Measurements from ENCODE around the gene BCL11A. TPM values are rescaled to one million over a fixed set of nuclear protein-coding genes. Genes with fewer than 3 reads are reported as not detected.

The BCL11A gene
- total RNA-seq, 6 donors from 2014 or later = 2.7 to 12.7 (median 5.4) TPM

DNA sequence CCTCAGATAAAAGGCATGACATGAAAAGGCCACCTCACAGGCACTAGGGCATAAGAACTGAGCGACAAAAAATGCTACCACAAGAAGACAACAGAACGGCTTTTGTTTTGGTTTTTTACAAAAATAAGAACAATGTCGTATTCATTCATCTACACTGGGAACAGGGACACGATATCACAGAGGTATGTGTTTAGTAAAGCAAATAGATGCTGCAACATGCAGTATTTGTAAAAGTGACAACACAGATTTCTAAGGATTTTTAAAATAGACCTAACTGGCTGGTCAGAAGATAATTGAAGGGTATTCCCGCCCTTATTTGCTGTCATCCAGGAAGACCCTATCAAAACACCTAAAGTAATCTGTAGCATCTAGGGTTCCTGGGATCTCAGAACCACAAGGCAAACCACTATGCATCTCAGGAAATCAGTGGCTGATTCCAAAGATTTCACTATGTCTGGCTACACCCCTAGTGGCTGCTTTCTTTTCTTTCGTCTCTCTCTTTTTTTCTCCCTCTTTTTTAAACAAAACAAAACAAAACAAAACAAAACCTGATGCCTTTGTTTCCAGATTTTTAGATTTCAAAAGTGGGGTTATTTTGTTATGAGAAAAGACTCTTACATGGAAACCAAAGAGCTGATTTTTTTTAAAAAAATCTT is 97.2 kb downstream of the BCL11A start:
- no peak overlapping the region for H3K27ac ChIP-seq
- WGBS, 2 donors = 84 to 88% methylated on average over 6 of the region's 6 CpGs
- no peaks in the 10 kb centered on the region for H3K27me3 ChIP-seq
- no peaks in the 10 kb centered on the region for H3K36me3 ChIP-seq
- no peaks in the 10 kb centered on the region for H3K4me1 ChIP-seq
- no peaks in the 10 kb centered on the region for H3K9me3 ChIP-seq
- H3K4me3 ChIP-seq = no peak overlapping the region
- DNase-seq (no peak), ATAC-seq (ENCODE audit: low FRiP score in 2 of 2) (no peak)
- TF ChIP-seq EP300 (IDR thresholded peaks at IDR 0.05) (no peak), POLR2AphosphoS5 (IDR thresholded peaks at IDR 0.05) (no peak), POLR2A (IDR thresholded peaks at IDR 0.05) (no peak)
- TF ChIP-seq, protein P1, sequence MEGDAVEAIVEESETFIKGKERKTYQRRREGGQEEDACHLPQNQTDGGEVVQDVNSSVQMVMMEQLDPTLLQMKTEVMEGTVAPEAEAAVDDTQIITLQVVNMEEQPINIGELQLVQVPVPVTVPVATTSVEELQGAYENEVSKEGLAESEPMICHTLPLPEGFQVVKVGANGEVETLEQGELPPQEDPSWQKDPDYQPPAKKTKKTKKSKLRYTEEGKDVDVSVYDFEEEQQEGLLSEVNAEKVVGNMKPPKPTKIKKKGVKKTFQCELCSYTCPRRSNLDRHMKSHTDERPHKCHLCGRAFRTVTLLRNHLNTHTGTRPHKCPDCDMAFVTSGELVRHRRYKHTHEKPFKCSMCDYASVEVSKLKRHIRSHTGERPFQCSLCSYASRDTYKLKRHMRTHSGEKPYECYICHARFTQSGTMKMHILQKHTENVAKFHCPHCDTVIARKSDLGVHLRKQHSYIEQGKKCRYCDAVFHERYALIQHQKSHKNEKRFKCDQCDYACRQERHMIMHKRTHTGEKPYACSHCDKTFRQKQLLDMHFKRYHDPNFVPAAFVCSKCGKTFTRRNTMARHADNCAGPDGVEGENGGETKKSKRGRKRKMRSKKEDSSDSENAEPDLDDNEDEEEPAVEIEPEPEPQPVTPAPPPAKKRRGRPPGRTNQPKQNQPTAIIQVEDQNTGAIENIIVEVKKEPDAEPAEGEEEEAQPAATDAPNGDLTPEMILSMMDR (IDR thresholded peaks at IDR 0.05) = no peak

DNA sequence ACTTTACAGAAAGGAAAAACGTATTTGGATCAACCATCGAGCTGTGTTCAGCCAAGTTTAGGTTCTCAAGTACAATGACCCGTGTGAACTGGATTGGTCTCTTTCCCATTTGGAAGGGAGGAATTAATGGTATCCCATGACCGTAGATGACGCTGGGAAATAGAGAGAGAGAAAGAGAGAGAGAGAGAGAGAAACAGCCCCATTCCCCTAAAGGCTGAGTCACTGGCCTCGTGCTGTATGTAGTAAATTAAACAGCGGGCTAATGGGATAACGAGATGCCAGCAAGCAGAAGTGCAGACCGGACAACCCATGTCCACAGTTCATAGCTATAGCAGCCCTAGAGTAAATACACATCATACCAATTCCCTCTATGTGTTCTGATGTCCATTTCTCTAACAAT is 99.6 kb downstream of the BCL11A start:
- no peak for DNase-seq
- Histone ChIP-seq H3K4me1 (no peaks in the 10 kb centered on the region), H3K36me3 (no peaks in the 10 kb centered on the region), H3K27me3 (no peaks in the 10 kb centered on the region), H3K27ac (no peak overlapping the region), H3K9me3 (no peaks in the 10 kb centered on the region), H3K4me3 (no peak overlapping the region)
- TF ChIP-seq, protein P1 (IDR thresholded peaks at IDR 0.05) = no peak
- no peak for TF ChIP-seq POLR2AphosphoS5 (IDR thresholded peaks at IDR 0.05)
- TF ChIP-seq POLR2A (IDR thresholded peaks at IDR 0.05) = no peak
- no peak for TF ChIP-seq EP300 (IDR thresholded peaks at IDR 0.05)
- no peak for ATAC-seq (ENCODE audit: low FRiP score in 2 of 2)
- 88 to 91% methylated on average over 9 of the region's 9 CpGs for WGBS, 2 donors

DNA sequence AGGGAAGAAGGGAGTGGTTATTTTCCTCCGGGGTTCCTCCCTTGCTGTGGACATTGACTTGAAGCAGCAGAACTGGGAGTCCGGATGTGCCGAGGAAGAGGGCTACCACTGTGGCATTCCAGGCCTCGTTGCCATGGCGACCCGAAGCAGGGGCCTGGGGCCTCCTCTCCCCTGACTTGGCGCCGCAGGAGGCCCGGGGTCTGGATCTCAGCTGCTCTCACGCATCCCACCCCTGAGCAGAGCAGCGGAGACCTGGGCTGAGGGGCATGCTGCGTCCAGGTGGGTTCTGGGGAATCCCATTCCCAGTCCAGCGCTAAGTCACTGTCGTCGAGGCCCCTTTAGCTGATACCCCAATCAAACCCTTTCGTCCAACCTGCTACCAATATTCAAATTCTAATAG is 100.2 kb downstream of the BCL11A start:
- WGBS, 2 donors = 65 to 72% methylated on average over 16 of the region's 16 CpGs

DNA sequence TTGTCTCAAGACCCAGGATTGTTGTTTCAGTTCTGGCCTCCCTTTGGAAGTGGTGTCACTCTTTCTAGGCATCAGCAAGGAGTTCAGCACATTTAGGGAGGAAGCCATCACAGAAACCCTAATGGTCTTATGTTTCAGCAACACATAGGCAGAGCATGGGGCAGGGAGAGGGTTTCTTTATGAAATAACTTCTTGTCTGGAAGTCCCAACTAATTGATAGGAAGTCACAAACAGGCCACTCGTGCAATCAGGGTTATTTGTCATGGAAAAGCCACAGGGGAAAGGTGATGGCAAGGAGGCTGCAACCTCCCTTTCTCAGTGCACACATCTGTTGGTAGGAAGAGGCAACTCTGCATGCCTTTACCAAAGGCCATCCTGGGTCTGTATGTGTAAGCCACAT is 103.0 kb downstream of the BCL11A start:
- WGBS, 2 donors = 53 to 63% methylated on average over 1 of the region's 1 CpG

More for the DNA sequence above, 100.2 kb downstream of the BCL11A start:
- Histone ChIP-seq H3K27me3 (no peaks in the 10 kb centered on the region), H3K27ac (no peak overlapping the region), H3K9me3 (no peaks in the 10 kb centered on the region), H3K4me3 (no peak overlapping the region), H3K36me3 (no peaks in the 10 kb centered on the region), H3K4me1 (no peaks in the 10 kb centered on the region)
- ATAC-seq (ENCODE audit: low FRiP score in 2 of 2) (no peak), DNase-seq (peak in 1 of 2 donors; percentile 55)
- no peak for TF ChIP-seq POLR2AphosphoS5 (IDR thresholded peaks at IDR 0.05)
- no peak for TF ChIP-seq POLR2A (IDR thresholded peaks at IDR 0.05)
- no peak for TF ChIP-seq EP300 (IDR thresholded peaks at IDR 0.05)
- TF ChIP-seq, protein P1 (IDR thresholded peaks at IDR 0.05) = no peak

DNA sequence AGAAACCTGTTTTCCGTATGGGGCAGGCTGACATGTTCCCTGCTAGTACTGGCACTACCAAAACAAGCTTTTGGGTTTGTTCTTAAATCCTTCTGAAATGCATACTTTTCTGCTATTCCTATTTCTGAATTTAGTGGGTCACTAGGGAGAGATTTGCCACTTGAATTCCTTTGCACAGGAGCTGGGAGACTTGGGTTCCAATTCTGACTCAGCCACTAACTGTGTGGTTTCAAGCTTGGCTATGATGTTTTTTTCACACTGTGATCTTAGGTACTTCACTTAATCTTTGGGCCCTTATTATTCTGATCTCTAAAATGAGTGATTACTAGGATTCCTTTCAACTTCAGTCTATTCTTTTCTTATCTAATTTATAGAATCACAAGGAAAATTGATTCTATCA is 105.5 kb downstream of the BCL11A start:
- Histone ChIP-seq H3K4me3 (no peak overlapping the region), H3K9me3 (no peaks in the 10 kb centered on the region), H3K27ac (no peak overlapping the region), H3K4me1 (peaks cover 0 to 4% (median 0%) of the 10 kb centered on the region in 4 donors), H3K27me3 (no peaks in the 10 kb centered on the region), H3K36me3 (no peaks in the 10 kb centered on the region)
- WGBS, 2 donors = 94 to 100% methylated on average over 1 of the region's 1 CpG
- DNase-seq (no peak), ATAC-seq (ENCODE audit: low FRiP score in 2 of 2) (no peak)
- TF ChIP-seq, protein P1 (IDR thresholded peaks at IDR 0.05) = no peak
- TF ChIP-seq POLR2AphosphoS5 (IDR thresholded peaks at IDR 0.05) (no peak), EP300 (IDR thresholded peaks at IDR 0.05) (no peak), POLR2A (IDR thresholded peaks at IDR 0.05) (no peak)

More for the DNA sequence above, 103.0 kb downstream of the BCL11A start:
- Histone ChIP-seq H3K27ac (no peak overlapping the region), H3K4me3 (no peak overlapping the region), H3K9me3 (no peaks in the 10 kb centered on the region), H3K36me3 (no peaks in the 10 kb centered on the region), H3K4me1 (peaks cover 0 to 4% (median 0%) of the 10 kb centered on the region in 4 donors), H3K27me3 (no peaks in the 10 kb centered on the region)
- ATAC-seq (ENCODE audit: low FRiP score in 2 of 2) (no peak), DNase-seq (no peak)
- TF ChIP-seq POLR2A (IDR thresholded peaks at IDR 0.05) = no peak

Measured in upper lobe of left lung (tissue), 6 donors.